Measurements from ENCODE around the gene MINK1. TPM values are rescaled to one million over a fixed set of nuclear protein-coding genes. Genes with fewer than 3 reads are reported as not detected.

MINK1 gene
- total RNA-seq, 1 donor from 2014 or later = 120 TPM

GRCh38 chr17:4939796-4940554 lies 106.8 kb downstream of the MINK1 start, which contains the start of the genes RNF167 and SLC25A11:
TSS of gene RNF167 (plus strand) at chr17:4940268. CDS start at chr17:4940910, 642 bp downstream.
TSS of gene SLC25A11 (minus strand) at chr17:4940046. CDS start at chr17:4939910, 136 bp downstream.
- peaks cover 43% of the 10 kb centered on the region for H3K4me1 ChIP-seq
- DNase-seq (ENCODE audit: extremely low spot score in 2 of 2) = peak in 1 of 2 donors; percentile 99
- no peaks in the 10 kb centered on the region for H3K9me3 ChIP-seq
- H3K27ac ChIP-seq = peak within 1 kb of the TSS; percentile 88
- H3K27me3 ChIP-seq = no peaks in the 10 kb centered on the region
- peak within 1 kb of the TSS; percentile 76 to 88 for H3K4me3 ChIP-seq
- no peak for TF ChIP-seq CTCF (IDR thresholded peaks at IDR 0.05)
- TF ChIP-seq POLR2A (IDR thresholded peaks at IDR 0.05) = peak in 1 of 2 donors; percentile 62
- TF ChIP-seq POLR2AphosphoS5 (IDR thresholded peaks at IDR 0.05; ENCODE audit: insufficient read depth in 1 of 2, low read depth in 1 of 2) = peak; percentile 79 to 90
- intact Hi-C loops (cut with DNase I) = no loop called here
- peaks cover 0 to 39% of the 10 kb centered on the region in 2 donors for H3K36me3 ChIP-seq

DNA sequence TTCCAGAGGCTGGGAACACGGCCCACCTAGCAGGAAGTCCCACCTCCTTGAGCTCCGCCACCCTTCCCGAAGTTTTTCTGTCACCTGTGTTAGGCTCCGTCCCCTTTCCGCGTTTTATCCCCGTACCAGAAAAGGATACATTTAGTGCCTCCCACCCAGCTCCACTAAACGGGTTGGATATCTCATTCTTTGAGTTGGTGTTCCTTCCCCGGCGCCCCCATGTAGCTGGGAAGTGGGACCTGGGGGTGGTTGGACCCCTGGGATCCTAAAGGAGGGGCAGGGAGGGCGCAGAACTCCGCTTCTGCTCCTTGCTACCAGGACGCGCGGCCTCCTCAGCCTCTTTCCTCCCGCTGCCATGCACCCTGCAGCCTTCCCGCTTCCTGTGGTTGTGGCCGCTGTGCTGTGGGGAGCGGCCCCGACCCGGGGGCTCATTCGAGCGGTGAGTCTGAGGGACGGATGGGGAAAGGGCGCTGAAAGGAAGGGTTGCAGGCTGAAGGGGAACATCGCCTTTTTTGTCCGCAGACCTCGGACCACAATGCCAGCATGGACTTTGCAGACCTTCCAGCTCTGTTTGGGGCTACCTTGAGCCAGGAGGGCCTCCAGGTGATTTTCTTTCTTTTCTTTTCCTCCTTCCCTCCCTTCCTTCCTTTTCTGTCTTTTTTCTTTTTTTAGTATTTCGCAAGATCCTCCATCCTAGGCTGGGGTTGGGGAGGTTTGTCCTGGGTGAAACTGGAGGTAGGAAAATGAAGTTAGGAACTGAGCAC lies 107.6 kb downstream of the MINK1 start:
- peaks cover 51% of the 10 kb centered on the region for H3K4me1 ChIP-seq

DNA sequence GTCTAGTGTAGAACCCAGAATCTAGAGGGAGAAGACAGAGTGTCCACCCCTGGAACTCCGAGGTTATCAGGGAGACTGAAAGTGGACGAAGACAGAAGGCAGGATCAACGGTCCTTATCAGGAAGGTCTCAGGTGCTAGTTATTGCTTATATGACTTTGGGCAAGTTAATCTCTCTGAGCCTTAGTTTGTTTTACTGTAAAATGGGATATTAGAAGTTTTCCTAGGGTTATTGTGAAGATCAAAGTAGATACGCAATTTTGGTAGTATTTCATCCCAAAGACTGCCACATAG lies 108.1 kb downstream of the MINK1 start:
- Histone ChIP-seq H3K4me1 (peaks cover 56% of the 10 kb centered on the region), H3K36me3 (peaks cover 0 to 50% of the 10 kb centered on the region in 2 donors), H3K27ac (peak overlapping the region; percentile 88), H3K27me3 (no peaks in the 10 kb centered on the region), H3K4me3 (peak overlapping the region; percentile 76 to 88), H3K9me3 (no peaks in the 10 kb centered on the region)
- DNase-seq (ENCODE audit: extremely low spot score in 2 of 2) = no peak
- TF ChIP-seq POLR2A (IDR thresholded peaks at IDR 0.05) (no peak), CTCF (IDR thresholded peaks at IDR 0.05) (no peak), POLR2AphosphoS5 (IDR thresholded peaks at IDR 0.05; ENCODE audit: insufficient read depth in 1 of 2, low read depth in 1 of 2) (no peak)
- intact Hi-C loops (cut with DNase I) = no loop called here

More for the DNA sequence above, 107.6 kb downstream of the MINK1 start:
- Histone ChIP-seq H3K36me3 (peaks cover 0 to 45% of the 10 kb centered on the region in 2 donors), H3K27ac (peak overlapping the region; percentile 88), H3K9me3 (no peaks in the 10 kb centered on the region), H3K27me3 (no peaks in the 10 kb centered on the region), H3K4me3 (peak overlapping the region; percentile 76 to 88)
- intact Hi-C loops (cut with DNase I) = no loop called here
- TF ChIP-seq CTCF (IDR thresholded peaks at IDR 0.05) (no peak), POLR2AphosphoS5 (IDR thresholded peaks at IDR 0.05; ENCODE audit: insufficient read depth in 1 of 2, low read depth in 1 of 2) (peak in 1 of 2 donors; percentile 3), POLR2A (IDR thresholded peaks at IDR 0.05) (no peak)
- no peak for DNase-seq (ENCODE audit: extremely low spot score in 2 of 2)

DNA sequence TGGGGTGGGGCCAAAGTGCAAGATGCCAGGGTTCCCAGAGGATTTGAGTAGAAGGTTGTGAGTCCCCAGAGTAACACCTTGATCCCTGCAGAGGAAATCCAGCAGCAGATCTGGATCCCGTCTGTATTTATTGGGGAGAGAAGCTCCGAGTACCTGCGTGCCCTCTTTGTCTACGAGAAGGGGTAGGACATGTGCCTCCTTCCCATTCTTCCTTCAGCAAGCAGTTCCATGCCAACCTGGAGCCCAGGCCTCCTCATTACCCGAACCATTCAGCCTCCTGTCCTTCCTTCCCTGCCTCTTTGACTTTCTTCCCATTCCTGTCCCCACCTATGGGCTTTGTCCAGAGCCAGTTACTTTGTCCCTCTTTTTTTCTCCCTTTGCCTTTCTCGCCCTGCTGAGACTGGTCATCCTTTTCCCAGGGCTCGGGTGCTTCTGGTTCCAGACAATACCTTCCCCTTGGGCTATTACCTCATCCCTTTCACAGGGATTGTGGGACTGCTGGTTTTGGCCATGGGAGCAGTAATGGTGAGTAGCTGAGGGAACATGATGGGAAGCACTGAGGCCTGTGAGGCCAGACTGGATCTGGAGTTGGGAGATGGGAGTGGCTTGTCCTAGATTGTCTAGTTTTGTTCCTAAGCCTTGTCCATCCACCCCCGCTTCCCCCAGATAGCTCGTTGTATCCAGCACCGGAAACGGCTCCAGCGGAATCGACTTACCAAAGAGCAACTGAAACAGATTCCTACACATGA lies 109.8 kb downstream of the MINK1 start:
- no peaks in the 10 kb centered on the region for H3K9me3 ChIP-seq
- TF ChIP-seq CTCF (IDR thresholded peaks at IDR 0.05) (no peak), POLR2A (IDR thresholded peaks at IDR 0.05) (no peak), POLR2AphosphoS5 (IDR thresholded peaks at IDR 0.05; ENCODE audit: insufficient read depth in 1 of 2, low read depth in 1 of 2) (no peak)
- peaks cover 65% of the 10 kb centered on the region for H3K4me1 ChIP-seq
- no peak overlapping the region for H3K4me3 ChIP-seq
- no peak for DNase-seq (ENCODE audit: extremely low spot score in 2 of 2)
- peaks cover 0 to 39% of the 10 kb centered on the region in 2 donors for H3K36me3 ChIP-seq
- intact Hi-C loops (cut with DNase I) = no loop called here
- no peaks in the 10 kb centered on the region for H3K27me3 ChIP-seq
- H3K27ac ChIP-seq = no peak overlapping the region
